Measurements from ENCODE around the gene CDH23.

DNA sequence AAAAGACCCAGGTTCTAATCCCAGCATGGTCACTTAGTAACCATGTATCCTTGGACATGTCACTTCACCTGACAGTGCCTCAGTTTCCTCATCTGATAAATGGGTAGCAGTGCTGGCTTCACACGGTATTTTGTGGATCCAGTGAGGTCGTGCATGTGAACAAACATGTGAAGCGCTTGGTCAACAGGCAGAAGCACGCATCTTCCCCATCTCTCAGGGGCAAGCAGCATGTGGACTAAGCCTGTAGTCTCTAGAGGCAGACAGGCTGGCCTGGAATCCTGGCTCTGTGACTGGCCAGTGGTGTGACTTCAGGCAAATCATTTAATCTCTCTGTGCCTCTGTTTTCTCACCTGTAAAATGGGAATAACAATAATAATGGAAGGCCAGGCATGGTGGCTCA is 207.0 kb downstream of the CDH23 start:
- TF ChIP-seq, protein P1, sequence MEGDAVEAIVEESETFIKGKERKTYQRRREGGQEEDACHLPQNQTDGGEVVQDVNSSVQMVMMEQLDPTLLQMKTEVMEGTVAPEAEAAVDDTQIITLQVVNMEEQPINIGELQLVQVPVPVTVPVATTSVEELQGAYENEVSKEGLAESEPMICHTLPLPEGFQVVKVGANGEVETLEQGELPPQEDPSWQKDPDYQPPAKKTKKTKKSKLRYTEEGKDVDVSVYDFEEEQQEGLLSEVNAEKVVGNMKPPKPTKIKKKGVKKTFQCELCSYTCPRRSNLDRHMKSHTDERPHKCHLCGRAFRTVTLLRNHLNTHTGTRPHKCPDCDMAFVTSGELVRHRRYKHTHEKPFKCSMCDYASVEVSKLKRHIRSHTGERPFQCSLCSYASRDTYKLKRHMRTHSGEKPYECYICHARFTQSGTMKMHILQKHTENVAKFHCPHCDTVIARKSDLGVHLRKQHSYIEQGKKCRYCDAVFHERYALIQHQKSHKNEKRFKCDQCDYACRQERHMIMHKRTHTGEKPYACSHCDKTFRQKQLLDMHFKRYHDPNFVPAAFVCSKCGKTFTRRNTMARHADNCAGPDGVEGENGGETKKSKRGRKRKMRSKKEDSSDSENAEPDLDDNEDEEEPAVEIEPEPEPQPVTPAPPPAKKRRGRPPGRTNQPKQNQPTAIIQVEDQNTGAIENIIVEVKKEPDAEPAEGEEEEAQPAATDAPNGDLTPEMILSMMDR (IDR thresholded peaks at IDR 0.05) = no peak
- no peak for TF ChIP-seq POLR2A (IDR thresholded peaks at IDR 0.05)
